HCT116 (cell line): Measurements from ENCODE around the gene FCHO1. TPM values are rescaled to one million over a fixed set of nuclear protein-coding genes. Genes with fewer than 3 reads are reported as not detected.

ENCODE experiments used
- ATAC-seq: fragments of 200-7000 bp; cut with Tn5 transposase; 2 replicates; pipeline ENCODE4 v1.9.1; 2020; ENCODE audit warnings: mild to moderate bottlenecking, moderate library complexity
- BruUV-seq: library from RNA; stranded (reverse); fragments of 400-500 nt; replicated peaks from 2 replicates; lab custom pipeline; 2021; lab: Mats Ljungman, UMichigan
- CTCF ChIA-PET: fragments of 300-600 bp; sonication (Branson Sonifier 250); formaldehyde crosslinking; loops from one replicate; lab custom pipeline; 2021; ENCODE audit warnings: antibody characterized with exemption; lab: Charles Lee
- POLR2A ChIA-PET: fragments of 300-600, 350-600 bp; sonication (Branson Sonifier 250); formaldehyde crosslinking; loops from one replicate; lab custom pipeline; 2021; ENCODE audit warnings: antibody characterized with exemption; lab: Charles Lee
- RAD21 ChIA-PET, 2 experiments: fragments of 300-600 bp; sonication (Branson Sonifier 250); formaldehyde crosslinking; loops; one replicate each; lab custom pipeline; 2023; ENCODE audit warnings: low total read pairs in 2 of 2; ENCODE audit not compliant: uncharacterized antibody in 2 of 2, unreplicated experiment in 2 of 2, low non-redundant PET in 1 of 2; lab: Charles Lee
- DNase-seq: peaks from one replicate; pipeline ENCODE4 v3.0.0-alpha.2; 2010; ENCODE audit warnings: low read depth, low spot score
- H2AFZ ChIP-seq: fragments of 200-600 bp; shearing (Covaris generic), sonication (generic); 2 replicates; pipeline ENCODE4 v1.6.1; 2017; ENCODE audit warnings: low read depth, mixed run types, mixed read lengths, antibody characterized with exemption, low read length; ENCODE audit not compliant: poor library complexity, severe bottlenecking
- H3K27ac ChIP-seq: 2 replicates; pipeline ENCODE4 v1.5.1; 2012; ENCODE audit warnings: low read depth, low read length
- H3K27me3 ChIP-seq: fragments of 200-600 bp; sonication (generic); 2 replicates; pipeline ENCODE4 v1.6.1; 2016; ENCODE audit warnings: mixed run types, low read length, mixed read lengths; ENCODE audit not compliant: insufficient read depth
- H3K36me3 ChIP-seq, 2 experiments: fragments of 200-500 bp in 1 of 2; fragments of 200-600 bp in 1 of 2; sonication (Bioruptor generic) in 1 of 2; sonication (generic) in 1 of 2; 2 replicates each; pipeline versions ENCODE4 v1.5.1 to v1.6.1; 2014 to 2016; ENCODE audit warnings: low read length in 2 of 2, inconsistent platforms in 1 of 2, mixed read lengths in 1 of 2, mixed run types in 1 of 2; ENCODE audit not compliant: insufficient read depth in 2 of 2, control insufficient read depth in 1 of 2
- H3K4me1 ChIP-seq, 2 experiments: fragments of 200-600 bp in 1 of 2; sonication (generic) in 1 of 2; 2 replicates each; pipeline versions ENCODE4 v1.5.1 to v1.6.1; 2012 to 2017; ENCODE audit warnings: low read length in 2 of 2, inconsistent platforms in 1 of 2, mild to moderate bottlenecking in 1 of 2, mixed read lengths in 1 of 2, mixed run types in 1 of 2, moderate library complexity in 1 of 2; ENCODE audit not compliant: insufficient read depth in 2 of 2, control insufficient read depth in 1 of 2
- H3K4me2 ChIP-seq: fragments of 200-600 bp; sonication (generic); 2 replicates; pipeline ENCODE4 v1.6.1; 2017; ENCODE audit warnings: mixed run types, low read length, mixed read lengths
- H3K4me3 ChIP-seq, 2 experiments: fragments of 200-600 bp in 1 of 2; sonication (generic) in 1 of 2; replicated peaks in 1 of 2; 2 replicates each; pipeline ENCODE4 v1.5.1; 2011 to 2016; ENCODE audit warnings: low read length in 2 of 2, control low read depth in 1 of 2, low read depth in 1 of 2, mild to moderate bottlenecking in 1 of 2, mixed read lengths in 1 of 2, mixed run types in 1 of 2
- H3K79me2 ChIP-seq: fragments of 200-600 bp; sonication (generic); 2 replicates; pipeline ENCODE4 v1.6.1; 2017; ENCODE audit warnings: mild to moderate bottlenecking, mixed run types, low read length, moderate library complexity, mixed read lengths; ENCODE audit not compliant: insufficient read depth
- H3K9ac ChIP-seq: fragments of 200-600 bp; sonication (generic); 2 replicates; pipeline ENCODE4 v1.6.1; 2016; ENCODE audit warnings: low read length, mixed read lengths
- H3K9me2 ChIP-seq: fragments of 200-600 bp; sonication (generic), shearing (Covaris generic); 2 replicates; pipeline ENCODE4 v1.6.1; 2017; ENCODE audit warnings: mixed run types, mild to moderate bottlenecking, moderate library complexity; ENCODE audit not compliant: insufficient read depth
- H3K9me3 ChIP-seq, 2 experiments: fragments of 200-500 bp in 1 of 2; fragments of 200-600 bp in 1 of 2; sonication (Bioruptor generic) in 1 of 2; sonication (generic) in 1 of 2; 2 replicates each; pipeline ENCODE4 v1.6.1; 2014 to 2017; ENCODE audit warnings: low read length in 2 of 2, mixed read lengths in 2 of 2, inconsistent platforms in 1 of 2, low read depth in 1 of 2, mild to moderate bottlenecking in 1 of 2, mixed run types in 1 of 2, moderate library complexity in 1 of 2; ENCODE audit not compliant: control insufficient read depth in 1 of 2, insufficient read depth in 1 of 2
- H4K20me1 ChIP-seq: fragments of 200-600 bp; sonication (generic), shearing (Covaris generic); 2 replicates; pipeline ENCODE4 v1.6.1; 2017; ENCODE audit warnings: mixed run types, mild to moderate bottlenecking, moderate library complexity; ENCODE audit not compliant: insufficient read depth
- ELF1 ChIP-seq: IDR thresholded peaks from 2 replicates; pipeline ENCODE4 v1.6.1; 2012; ENCODE audit warnings: low read depth, borderline replicate concordance
- EZH2phosphoT487 ChIP-seq: fragments of 200-600 bp; IDR thresholded peaks from 2 replicates; pipeline ENCODE4 v1.6.1; 2018; ENCODE audit warnings: antibody characterized with exemption, borderline replicate concordance
- JUND ChIP-seq: IDR thresholded peaks from 2 replicates; pipeline ENCODE4 v1.6.1; 2012
- POLR2AphosphoS5 ChIP-seq: IDR thresholded peaks from 2 replicates; pipeline ENCODE4 v1.6.1; 2011; ENCODE audit warnings: mild to moderate bottlenecking, low read depth, low read length, moderate library complexity
- SIN3A ChIP-seq: IDR thresholded peaks from 2 replicates; pipeline ENCODE4 v1.6.1; 2012; ENCODE audit warnings: low read depth
- TCF7L2 ChIP-seq: IDR thresholded peaks from 2 replicates; pipeline ENCODE4 v1.7.0; 2011; ENCODE audit warnings: borderline replicate concordance, inconsistent platforms; ENCODE audit not compliant: insufficient read depth, insufficient read length; ENCODE audit errors: extremely low read depth
- ZBTB33 ChIP-seq: IDR thresholded peaks from 2 replicates; pipeline ENCODE4 v1.6.1; 2011; ENCODE audit warnings: mild to moderate bottlenecking, low read length, moderate library complexity; ENCODE audit not compliant: insufficient replicate concordance; ENCODE audit errors: extremely low read depth
- ZFX ChIP-seq: fragments of 450-650 bp; IDR thresholded peaks from 2 replicates; pipeline ENCODE4 v1.6.1; 2017
- ZNF274 ChIP-seq: fragments of 200-500 bp; sonication (Bioruptor generic); IDR thresholded peaks from 2 replicates; pipeline ENCODE4 v1.6.1; 2014; ENCODE audit warnings: mild to moderate bottlenecking, low read depth, low read length, inconsistent platforms
- intact Hi-C: fragments of 100-400 bp; cut with micrococcal nuclease; formaldehyde crosslinking; loops from 2 replicates; pipeline ENCODE4 v1.10.0; 2022
- total RNA-seq: library from RNA; stranded (reverse); gene quantifications from one replicate; pipeline ENCODE4 v1.2.1, GENCODE V29; 2021; ENCODE audit not compliant: unreplicated experiment

The FCHO1 gene
- total RNA-seq, 1 experiment from 2014 or later, result 28.1 TPM

GRCh38 chr19:17761148-17761547 lies 9.9 kb downstream of the FCHO1 start:
- Histone ChIP-seq H3K79me2 (no peaks in the 10 kb centered on the region), H3K9me3 (no peaks in the 10 kb centered on the region), H3K4me1 (peaks cover 25 to 50% of the 10 kb centered on the region in 2 experiments), H3K27me3 (no peaks in the 10 kb centered on the region), H2AFZ (no peak overlapping the region), H3K4me2 (no peak overlapping the region), H3K36me3 (no peaks in the 10 kb centered on the region), H3K4me3 (no peak overlapping the region), H3K27ac (no peak overlapping the region), H3K9ac (no peak overlapping the region), H3K9me2 (no peaks in the 10 kb centered on the region), H4K20me1 (no peaks in the 10 kb centered on the region)
- ChIA-PET CTCF (interaction anchor here (1.4 kb wide), 1 partner anchor 14 kb away, joined by 3 read pairs; no protein-coding TSS in a partner anchor), RAD21 (no interaction called here), POLR2A (no interaction called here)
- BruUV-seq, result no TSS peak
- no peak for TF ChIP-seq ELF1
- TF ChIP-seq ZNF274, result no peak
- no peak for TF ChIP-seq ZBTB33
- TF ChIP-seq JUND, result no peak
- TF ChIP-seq ZFX, result no peak
- TF ChIP-seq SIN3A, result no peak
- no peak for TF ChIP-seq EZH2phosphoT487
- no peak for TF ChIP-seq TCF7L2
- no peak for TF ChIP-seq POLR2AphosphoS5
- no peak for ATAC-seq
- no peak for DNase-seq
- intact Hi-C loops, result no loop called here
